Measurements from ENCODE around the gene TBL3. TPM values are rescaled to one million over a fixed set of nuclear protein-coding genes. Genes with fewer than 3 reads are reported as not detected.
A peak's percentile ranks its signal among the peaks of the same experiment; 100 is the strongest.

The TBL3 gene
- polyA plus RNA-seq, 1 donor (not counting 4 experiments of a cell fraction or from before 2014, with no cell fraction given) = 27.8 TPM

GRCh38 chr16:2006317-2006716, 34.5 kb downstream of the TBL3 start:
- DNase-seq (ENCODE audit: low read depth, low spot score) = no peak
- Histone ChIP-seq H3K27me3 (ENCODE audit: control insufficient read depth, extremely low read depth, insufficient read depth, low read length) (no peaks in the 10 kb centered on the region), H3K36me3 (ENCODE audit: control insufficient read depth in 2 of 2, extremely low read depth in 1 of 2, insufficient read depth in 2 of 2, low read length in 2 of 2) (peaks cover 16 to 61% of the 10 kb centered on the region in 2 experiments), H3K27ac (ENCODE audit: control insufficient read depth, insufficient read depth, low read length) (no peak overlapping the region), H2AFZ (ENCODE audit: control insufficient read depth, low read length) (no peak overlapping the region), H3K9ac (ENCODE audit: control insufficient read depth, extremely low read depth, insufficient read depth, low read length) (no peak overlapping the region), H3K9me1 (ENCODE audit: control insufficient read depth, extremely low read depth, insufficient read depth, low read length) (peaks cover 2% of the 10 kb centered on the region), H3K9me3 (ENCODE audit: control insufficient read depth, low read depth, low read length) (no peaks in the 10 kb centered on the region), H4K20me1 (ENCODE audit: control insufficient read depth, extremely low read depth, insufficient read depth, low read length) (peaks cover 57% of the 10 kb centered on the region), H3K4me2 (ENCODE audit: control insufficient read depth, extremely low read depth, insufficient read depth, low read depth, low read length) (no peak overlapping the region), H3K4me3 (ENCODE audit: control insufficient read depth in 2 of 3, extremely low read depth in 1 of 3, insufficient read depth in 2 of 3, low read depth in 1 of 3, low read length in 3 of 3) (peak overlapping the region in 1 of 3 experiments; percentile 20), H3K79me2 (ENCODE audit: control insufficient read depth, insufficient read depth, low read length) (peaks cover 87% of the 10 kb centered on the region), H3K4me1 (ENCODE audit: control insufficient read depth, extremely low read depth, insufficient read depth, low read length) (peaks cover 36% of the 10 kb centered on the region)
- no peak for FAIRE-seq
- dilution Hi-C loops (cut with MboI; ENCODE audit: extremely low pct_ligation_motif_present, low sequenced_read_pairs) = no loop called here
- TF ChIP-seq CTCF (optimal IDR thresholded peaks at IDR 0.05 in 1 of 3, IDR thresholded peaks at IDR 0.05 in 1 of 3, conservative IDR thresholded peaks at IDR 0.05 in 1 of 3; ENCODE audit: extremely low read depth in 1 of 3, insufficient read depth in 2 of 3, low read length in 3 of 3) (no peak), EZH2 (IDR thresholded peaks at IDR 0.05; ENCODE audit: low read length) (no peak)

- Histone ChIP-seq H3K4me1 (ENCODE audit: control insufficient read depth, extremely low read depth, insufficient read depth, low read length) (peaks cover 36% of the 10 kb centered on the region), H4K20me1 (ENCODE audit: control insufficient read depth, extremely low read depth, insufficient read depth, low read length) (peaks cover 49% of the 10 kb centered on the region), H3K27me3 (ENCODE audit: control insufficient read depth, extremely low read depth, insufficient read depth, low read length) (no peaks in the 10 kb centered on the region), H3K27ac (ENCODE audit: control insufficient read depth, insufficient read depth, low read length) (peak overlapping the region; percentile 81), H3K9ac (ENCODE audit: control insufficient read depth, extremely low read depth, insufficient read depth, low read length) (peak overlapping the region; percentile 85), H2AFZ (ENCODE audit: control insufficient read depth, low read length) (no peak overlapping the region), H3K9me1 (ENCODE audit: control insufficient read depth, extremely low read depth, insufficient read depth, low read length) (peaks cover 2% of the 10 kb centered on the region), H3K4me2 (ENCODE audit: control insufficient read depth, extremely low read depth, insufficient read depth, low read depth, low read length) (peak overlapping the region; percentile 89), H3K9me3 (ENCODE audit: control insufficient read depth, low read depth, low read length) (no peaks in the 10 kb centered on the region), H3K4me3 (ENCODE audit: control insufficient read depth in 2 of 3, extremely low read depth in 1 of 3, insufficient read depth in 2 of 3, low read depth in 1 of 3, low read length in 3 of 3) (peak overlapping the region; percentile 71 to 98 (median 92)), H3K79me2 (ENCODE audit: control insufficient read depth, insufficient read depth, low read length) (peaks cover 79% of the 10 kb centered on the region), H3K36me3 (ENCODE audit: control insufficient read depth in 2 of 2, extremely low read depth in 1 of 2, insufficient read depth in 2 of 2, low read length in 2 of 2) (peaks cover 10 to 51% of the 10 kb centered on the region in 2 experiments)
- DNase-seq (ENCODE audit: low read depth, low spot score) (no peak), FAIRE-seq (no peak)
- dilution Hi-C loops (cut with MboI; ENCODE audit: extremely low pct_ligation_motif_present, low sequenced_read_pairs) = no loop called here
- TF ChIP-seq CTCF (optimal IDR thresholded peaks at IDR 0.05 in 1 of 3, IDR thresholded peaks at IDR 0.05 in 1 of 3, conservative IDR thresholded peaks at IDR 0.05 in 1 of 3; ENCODE audit: extremely low read depth in 1 of 3, insufficient read depth in 2 of 3, low read length in 3 of 3) (no peak), EZH2 (IDR thresholded peaks at IDR 0.05; ENCODE audit: low read length) (no peak)
Observed at GRCh38 chr16:2007081-2007836, 35.4 kb downstream of the TBL3 start.

All from keratinocyte (primary cell).